HepG2 (cell line): Measurements from ENCODE around the gene RETREG2. TPM values are rescaled to one million over a fixed set of nuclear protein-coding genes. Genes with fewer than 3 reads are reported as not detected.

Source experiments
- AHDC1 ChIP-seq: sonication (generic); formaldehyde crosslinking; IDR thresholded peaks from 2 replicates; pipeline ENCODE4 v1.5.1; 2020; ENCODE audit warnings: mild to moderate bottlenecking, missing genetic modification reagents, borderline replicate concordance
- DDIT3 ChIP-seq: sonication (generic); formaldehyde crosslinking; IDR thresholded peaks from 2 replicates; pipeline ENCODE4 v1.4.0; 2020; ENCODE audit warnings: mild to moderate bottlenecking, missing genetic modification reagents
- DMAP1 ChIP-seq: IDR thresholded peaks from 2 replicates; pipeline ENCODE4 v1.6.1; 2016
- FOSL2 ChIP-seq: sonication (generic); formaldehyde crosslinking; IDR thresholded peaks from 2 replicates; pipeline ENCODE4 v1.4.0; 2020; ENCODE audit warnings: missing genetic modification reagents
- FOXM1 ChIP-seq: sonication (generic); formaldehyde crosslinking; IDR thresholded peaks from 2 replicates; pipeline ENCODE4 v1.5.0; 2020; ENCODE audit warnings: missing genetic modification reagents
- PHF20 ChIP-seq: sonication (generic); formaldehyde crosslinking; IDR thresholded peaks from 2 replicates; pipeline ENCODE4 v1.5.0; 2020; ENCODE audit warnings: mild to moderate bottlenecking, missing genetic modification reagents
- RBM22 ChIP-seq: fragments of 200-400 bp; formaldehyde crosslinking; optimal IDR thresholded peaks from 2 replicates; pipeline ENCODE3; 2017; ENCODE audit warnings: mild to moderate bottlenecking, low read length, moderate library complexity
- RFXANK ChIP-seq: IDR thresholded peaks from 2 replicates; pipeline ENCODE4 v1.6.1; 2016
- SKI ChIP-seq: fragments of 450-650 bp; IDR thresholded peaks from one replicate; pipeline ENCODE4 v1.6.1; 2018; ENCODE audit warnings: mild to moderate bottlenecking; ENCODE audit not compliant: partially characterized antibody
- ZBTB26 ChIP-seq: IDR thresholded peaks from 2 replicates; pipeline ENCODE4 v1.6.1; 2016; ENCODE audit warnings: missing compliant biosample characterization, missing genetic modification reagents, borderline replicate concordance
- ZMYM3 ChIP-seq: sonication (generic); formaldehyde crosslinking; IDR thresholded peaks from 2 replicates; pipeline ENCODE4 v1.5.1; 2020; ENCODE audit warnings: mild to moderate bottlenecking, missing genetic modification reagents
- ZNF138 ChIP-seq: sonication (generic); formaldehyde crosslinking; IDR thresholded peaks from 2 replicates; pipeline ENCODE4 v1.5.0; 2020; ENCODE audit warnings: mild to moderate bottlenecking, low read depth, missing genetic modification reagents
- ZNF274 ChIP-seq: sonication (generic); formaldehyde crosslinking; IDR thresholded peaks from 2 replicates; pipeline ENCODE4 v1.5.1; 2020; ENCODE audit warnings: mild to moderate bottlenecking, missing genetic modification reagents
- ZNF333 ChIP-seq: sonication (generic); formaldehyde crosslinking; IDR thresholded peaks from 2 replicates; pipeline ENCODE4 v1.4.0; 2020; ENCODE audit warnings: mild to moderate bottlenecking, missing genetic modification reagents, borderline replicate concordance
- ZNF367 ChIP-seq: sonication (generic); formaldehyde crosslinking; IDR thresholded peaks from 2 replicates; pipeline ENCODE4 v1.4.0; 2020; ENCODE audit warnings: missing genetic modification reagents, borderline replicate concordance
- polyA plus RNA-seq, 8 experiments: library from polyadenylated mRNA; depleted of rRNA in 3 of 8; stranded (reverse) in 7 of 8; unstranded in 1 of 8; fragments of >200 nt; fragmentation: Illumina TruSeq in 4 of 8; extraction: Trizol in 4 of 8; gene quantifications; 2 replicates each; pipeline versions ENCODE4 v1.2.1 to v1.2.3, GENCODE V29; 2011 to 2016; ENCODE audit warnings: low read depth in 4 of 8, missing spikeins in 1 of 8, mixed read lengths in 1 of 8; ENCODE audit not compliant: insufficient read depth in 1 of 8
- total RNA-seq, 5 experiments: library from RNA; depleted of rRNA; stranded (reverse); fragments of >200 nt; fragmentation: Illumina TruSeq; extraction: Trizol; gene quantifications; 2 replicates each; pipeline ENCODE4 v1.2.3, GENCODE V29; 2016; ENCODE audit warnings: low read depth in 1 of 5
- TF ChIP-seq, protein P1 (sequence below): sonication (generic); formaldehyde crosslinking; IDR thresholded peaks from 2 replicates; pipeline ENCODE4 v1.4.0; 2020; ENCODE audit warnings: missing genetic modification reagents, low read depth, mild to moderate bottlenecking, borderline replicate concordance
- TF ChIP-seq, protein P2 (sequence below): sonication (generic); formaldehyde crosslinking; conservative IDR thresholded peaks from 2 replicates; pipeline ENCODE4 v1.4.0; 2020; ENCODE audit warnings: missing genetic modification reagents
- TF ChIP-seq, protein P3 (sequence below): sonication (generic); formaldehyde crosslinking; IDR thresholded peaks from 2 replicates; pipeline ENCODE4 v1.9.0; 2022; ENCODE audit warnings: low read depth, missing genetic modification reagents

The RETREG2 gene
- total and polyA plus RNA-seq, 2 of the 13 experiments (the other 11 are each of a cell fraction or from before 2014, with no cell fraction given), result 86.0 to 134 TPM

- TF ChIP-seq, protein P1, sequence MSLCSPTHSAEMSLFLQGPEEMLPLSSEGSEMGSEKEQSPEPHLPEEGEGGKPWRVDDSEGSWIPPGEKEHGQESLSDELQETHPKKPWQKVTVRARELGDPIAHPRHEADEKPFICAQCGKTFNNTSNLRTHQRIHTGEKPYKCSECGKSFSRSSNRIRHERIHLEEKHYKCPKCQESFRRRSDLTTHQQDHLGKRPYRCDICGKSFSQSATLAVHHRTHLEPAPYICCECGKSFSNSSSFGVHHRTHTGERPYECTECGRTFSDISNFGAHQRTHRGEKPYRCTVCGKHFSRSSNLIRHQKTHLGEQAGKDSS (CRISPR knock-in tag), result peak; percentile 94
- TF ChIP-seq ZNF367 (CRISPR knock-in tag) (no peak), ZBTB26 (CRISPR knock-in tag) (no peak; the same call in 1 of the 2 replicates), RBM22 (no peak), DDIT3 (CRISPR knock-in tag) (no peak), ZNF274 (no peak; the same call in 1 of the 2 replicates), FOXM1 (CRISPR knock-in tag) (no peak), ZMYM3 (CRISPR knock-in tag) (peak; percentile 29), SKI (peak; percentile 8), AHDC1 (peak; percentile 45; the same call in 1 of the 2 replicates), DMAP1 (no peak; the same call in 1 of the 2 replicates), ZNF333 (no peak), PHF20 (no peak; the same call in 1 of the 2 replicates), ZNF138 (CRISPR knock-in tag) (no peak), FOSL2 (peak; percentile 46; the same call in 1 of the 2 replicates), RFXANK (CRISPR knock-in tag) (no peak)
- TF ChIP-seq, protein P2, sequence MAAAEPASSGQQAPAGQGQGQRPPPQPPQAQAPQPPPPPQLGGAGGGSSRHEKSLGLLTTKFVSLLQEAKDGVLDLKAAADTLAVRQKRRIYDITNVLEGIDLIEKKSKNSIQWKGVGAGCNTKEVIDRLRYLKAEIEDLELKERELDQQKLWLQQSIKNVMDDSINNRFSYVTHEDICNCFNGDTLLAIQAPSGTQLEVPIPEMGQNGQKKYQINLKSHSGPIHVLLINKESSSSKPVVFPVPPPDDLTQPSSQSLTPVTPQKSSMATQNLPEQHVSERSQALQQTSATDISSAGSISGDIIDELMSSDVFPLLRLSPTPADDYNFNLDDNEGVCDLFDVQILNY (CRISPR knock-in tag), result no peak
- TF ChIP-seq, protein P3, sequence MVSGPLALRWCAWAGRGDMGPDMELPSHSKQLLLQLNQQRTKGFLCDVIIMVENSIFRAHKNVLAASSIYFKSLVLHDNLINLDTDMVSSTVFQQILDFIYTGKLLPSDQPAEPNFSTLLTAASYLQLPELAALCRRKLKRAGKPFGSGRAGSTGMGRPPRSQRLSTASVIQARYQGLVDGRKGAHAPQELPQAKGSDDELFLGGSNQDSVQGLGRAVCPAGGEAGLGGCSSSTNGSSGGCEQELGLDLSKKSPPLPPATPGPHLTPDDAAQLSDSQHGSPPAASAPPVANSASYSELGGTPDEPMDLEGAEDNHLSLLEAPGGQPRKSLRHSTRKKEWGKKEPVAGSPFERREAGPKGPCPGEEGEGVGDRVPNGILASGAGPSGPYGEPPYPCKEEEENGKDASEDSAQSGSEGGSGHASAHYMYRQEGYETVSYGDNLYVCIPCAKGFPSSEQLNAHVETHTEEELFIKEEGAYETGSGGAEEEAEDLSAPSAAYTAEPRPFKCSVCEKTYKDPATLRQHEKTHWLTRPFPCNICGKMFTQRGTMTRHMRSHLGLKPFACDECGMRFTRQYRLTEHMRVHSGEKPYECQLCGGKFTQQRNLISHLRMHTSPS, result peak; percentile 91
Observed at GRCh38 chr2:219207884-219208740, 30.0 kb downstream of the RETREG2 start (continued).
